Prostate gland (tissue), 2 donors: ENCODE results near the gene USP9X. TPM values are rescaled to one million over a fixed set of nuclear protein-coding genes. Genes with fewer than 3 reads are reported as not detected.

ENCODE experiments used
- DNase-seq: peaks from one replicate; pipeline ENCODE4 v3.0.0-alpha.2; 2019; ENCODE audit warnings: low spot score
- H3K27ac ChIP-seq, 2 donors: fragments of 200-600 bp; sonication (generic); 2 replicates each; pipeline ENCODE4 v1.5.1; 2017 to 2019
- H3K27me3 ChIP-seq: fragments of 200-600 bp; sonication (generic); replicated peaks from 2 replicates; pipeline ENCODE4 v1.5.1; 2019; ENCODE audit not compliant: insufficient read depth
- H3K36me3 ChIP-seq, 2 donors: fragments of 200-600 bp; sonication (generic); 1 replicate in 1 of 2; 2 replicates in 1 of 2; pipeline versions ENCODE4 v1.5.1 to v1.8.1; 2017 to 2019
- H3K4me1 ChIP-seq: fragments of 200-600 bp; sonication (generic); replicated peaks from 2 replicates; pipeline ENCODE4 v1.5.1; 2019
- H3K4me3 ChIP-seq, 2 donors: fragments of 200-600 bp; sonication (generic); 2 replicates each; pipeline ENCODE4 v1.5.1; 2017 to 2019
- H3K9me3 ChIP-seq: fragments of 200-600 bp; sonication (generic); 2 replicates; pipeline ENCODE4 v1.5.1; 2017
- CTCF ChIP-seq, 4 experiments: fragments of 200-600 bp in 2 of 4; fragments of 450-650 bp in 2 of 4; sonication (generic) in 2 of 4; IDR thresholded peaks; 1 replicate in 3 of 4; 2 replicates in 1 of 4; pipeline ENCODE4 v1.5.1; 2016 to 2019; ENCODE audit warnings: antibody characterized with exemption in 4 of 4, mild to moderate bottlenecking in 2 of 4, moderate library complexity in 2 of 4
- POLR2A ChIP-seq: fragments of 450-650 bp; IDR thresholded peaks from one replicate; pipeline ENCODE4 v1.6.1; 2016; ENCODE audit warnings: antibody characterized with exemption, mild to moderate bottlenecking
- POLR2AphosphoS5 ChIP-seq: sonication (generic); formaldehyde crosslinking; IDR thresholded peaks from one replicate; pipeline ENCODE4 v1.6.1; 2017; ENCODE audit warnings: antibody characterized with exemption
- WGBS: methylation state at CpG from one replicate; pipeline ENCODE4 v1.1.5; 2018; 5-methylcytosine and 5-hydroxymethylcytosine counted together
- intact Hi-C: fragments of 100-400 bp; cut with DNase I; formaldehyde crosslinking; loops from one replicate; pipeline ENCODE4 v1.14.2; 2022
- total RNA-seq, 2 donors: library from RNA; depleted of rRNA; stranded (reverse); fragments of >200 nt; gene quantifications; one replicate each; pipeline ENCODE4 v1.1.0, GENCODE V29; 2016

Gene USP9X
- total RNA-seq, 2 donors from 2014 or later: 47.9 to 115 TPM

GRCh38 chrX:41241962-41242361 is 156.7 kb downstream of the USP9X start:
- Histone ChIP-seq H3K36me3 (no peaks in the 10 kb centered on the region), H3K4me3 (no peak overlapping the region), H3K4me1 (no peaks in the 10 kb centered on the region), H3K27me3 (no peaks in the 10 kb centered on the region), H3K27ac (no peak overlapping the region), H3K9me3 (no peaks in the 10 kb centered on the region)
- TF ChIP-seq POLR2AphosphoS5: no peak
- TF ChIP-seq POLR2A: no peak
- no peak for TF ChIP-seq CTCF (IDR thresholded peaks at IDR 0.05)
- intact Hi-C loops: no loop called here
- 85% methylated on average over 11 of the region's 11 CpGs for WGBS
- no peak for DNase-seq

- intact Hi-C loops: no loop called here
Observed at GRCh38 chrX:41245641-41246040, 160.4 kb downstream of the USP9X start.

GRCh38 chrX:41250867-41251266 is 165.6 kb downstream of the USP9X start:
- Histone ChIP-seq H3K27ac (no peak overlapping the region), H3K4me3 (no peak overlapping the region), H3K4me1 (no peaks in the 10 kb centered on the region), H3K27me3 (no peaks in the 10 kb centered on the region), H3K36me3 (no peaks in the 10 kb centered on the region), H3K9me3 (no peaks in the 10 kb centered on the region)
- intact Hi-C loops: loop anchor here (5.0 kb wide), 1 partner anchor 599 kb away; no protein-coding TSS in a partner anchor
- no peak for DNase-seq
- WGBS: 98% methylated on average over 10 of the region's 10 CpGs
- TF ChIP-seq POLR2A (no peak), CTCF (IDR thresholded peaks at IDR 0.05) (no peak), POLR2AphosphoS5 (no peak)

More at GRCh38 chrX:41245641-41246040, 160.4 kb downstream of the USP9X start:
- DNase-seq: no peak
- H3K4me3 ChIP-seq: no peak overlapping the region
- no peaks in the 10 kb centered on the region for H3K36me3 ChIP-seq
- no peaks in the 10 kb centered on the region for H3K27me3 ChIP-seq
- H3K9me3 ChIP-seq: no peaks in the 10 kb centered on the region
- H3K27ac ChIP-seq: no peak overlapping the region
- 46% methylated on average over 2 of the region's 2 CpGs for WGBS
- TF ChIP-seq CTCF (IDR thresholded peaks at IDR 0.05) (no peak), POLR2A (no peak), POLR2AphosphoS5 (no peak)
- no peaks in the 10 kb centered on the region for H3K4me1 ChIP-seq

DNA sequence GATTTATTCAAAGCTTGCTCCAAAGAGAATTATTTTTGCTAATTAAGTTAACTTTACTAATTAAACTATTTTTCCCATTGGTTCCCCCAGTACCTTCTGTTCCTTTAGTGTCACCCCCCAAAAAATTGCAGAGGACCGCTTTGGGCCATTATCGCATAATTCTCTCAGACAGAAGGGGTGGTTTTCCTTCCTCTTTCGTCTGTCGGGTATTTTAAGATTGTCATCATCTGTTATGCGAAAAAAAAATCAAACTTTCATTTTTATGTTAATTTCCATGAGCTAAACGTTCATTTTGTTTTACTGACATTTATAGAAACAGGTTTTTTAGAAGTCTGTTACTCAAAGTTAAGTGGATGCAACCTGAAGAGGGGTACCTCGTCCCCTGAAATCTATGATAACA is 172.6 kb downstream of the USP9X start:
- Histone ChIP-seq H3K27ac (no peak overlapping the region), H3K36me3 (no peaks in the 10 kb centered on the region), H3K4me1 (no peaks in the 10 kb centered on the region), H3K9me3 (no peaks in the 10 kb centered on the region), H3K27me3 (no peaks in the 10 kb centered on the region), H3K4me3 (no peak overlapping the region)
- 74% methylated on average over 7 of the region's 7 CpGs for WGBS
- TF ChIP-seq CTCF (IDR thresholded peaks at IDR 0.05): no peak
- no peak for TF ChIP-seq POLR2A
- TF ChIP-seq POLR2AphosphoS5: no peak
- intact Hi-C loops: no loop called here
- DNase-seq: no peak

DNA sequence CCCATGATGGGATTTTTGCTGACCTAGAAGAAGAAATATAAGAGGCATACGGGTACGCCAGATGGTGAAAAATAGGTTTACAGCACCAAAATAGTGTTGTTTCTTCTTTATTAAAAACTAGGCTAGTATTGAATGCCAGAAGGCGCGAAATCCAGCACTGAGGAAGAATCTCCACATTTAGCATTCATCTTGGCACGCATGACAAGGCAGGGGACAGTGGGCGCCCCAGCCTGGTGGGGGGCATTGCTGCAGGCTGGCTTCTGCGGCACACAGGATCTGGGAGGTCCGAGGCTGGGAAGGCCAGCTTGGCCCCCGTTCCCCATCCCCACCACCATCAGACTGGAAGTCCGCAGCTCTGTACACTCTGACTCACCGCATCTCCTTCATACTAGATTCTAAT is 173.0 kb downstream of the USP9X start:
- WGBS: 96% methylated on average over 9 of the region's 11 CpGs
- intact Hi-C loops: no loop called here
- Histone ChIP-seq H3K9me3 (no peaks in the 10 kb centered on the region), H3K36me3 (no peaks in the 10 kb centered on the region), H3K4me3 (no peak overlapping the region), H3K4me1 (no peaks in the 10 kb centered on the region), H3K27ac (no peak overlapping the region), H3K27me3 (no peaks in the 10 kb centered on the region)
- no peak for DNase-seq
- TF ChIP-seq POLR2AphosphoS5 (no peak), POLR2A (no peak), CTCF (IDR thresholded peaks at IDR 0.05) (no peak)
